ENCODE results near the gene SRP19.
"Not testable (repeated sequence)": the region's sequence is repeated elsewhere in the genome, so short reads cannot be mapped to it uniquely, and the experiment has no call there.

SRP19 gene

DNA sequence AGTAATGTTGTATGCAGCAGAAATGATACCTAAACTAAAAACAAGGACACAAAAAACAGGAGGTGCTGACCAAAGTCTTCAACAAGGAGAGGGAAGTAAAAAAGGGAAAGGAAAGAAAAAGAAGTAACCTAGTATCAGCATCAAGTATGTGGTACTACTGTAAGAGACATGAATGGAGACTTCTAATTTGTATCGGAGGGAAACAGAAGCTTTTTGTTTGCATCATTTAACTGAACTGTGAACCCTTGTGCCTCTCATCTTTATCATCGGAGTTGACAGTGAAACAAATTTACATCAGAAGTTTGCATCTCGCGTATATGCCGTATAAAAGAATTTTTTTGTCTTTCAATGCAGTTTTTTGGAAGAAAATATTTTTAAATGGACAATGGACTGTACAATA lies 6.3 kb downstream of the SRP19 start:
- DNase-seq: no peak

- no peak for DNase-seq
Measured at GRCh38 chr5:112869948-112870347, 8.9 kb downstream of the SRP19 start.

- DNase-seq: no peak
Measured at GRCh38 chr5:112870966-112871365, 9.9 kb downstream of the SRP19 start.

- no peak for DNase-seq
Measured at GRCh38 chr5:112876362-112876761, 15.3 kb downstream of the SRP19 start.

DNA sequence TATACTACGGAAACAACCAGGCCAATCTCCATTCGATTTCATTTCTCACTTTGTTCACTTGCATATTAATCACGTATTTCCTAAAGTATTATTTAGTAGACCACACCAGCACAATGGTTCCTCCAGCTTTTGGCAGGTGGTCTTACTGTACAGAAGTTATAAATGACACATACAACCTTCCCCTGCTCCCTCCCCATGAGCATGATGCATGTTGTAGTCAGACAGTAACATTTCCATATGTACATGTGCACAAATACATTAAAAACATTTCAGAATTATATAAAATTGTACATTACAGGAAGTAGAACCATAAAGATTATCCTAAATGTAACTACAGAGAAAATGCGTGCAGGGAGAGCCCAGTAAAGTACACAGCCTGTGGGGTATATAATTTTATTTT lies 17.0 kb downstream of the SRP19 start:
- no peak for DNase-seq

DNA sequence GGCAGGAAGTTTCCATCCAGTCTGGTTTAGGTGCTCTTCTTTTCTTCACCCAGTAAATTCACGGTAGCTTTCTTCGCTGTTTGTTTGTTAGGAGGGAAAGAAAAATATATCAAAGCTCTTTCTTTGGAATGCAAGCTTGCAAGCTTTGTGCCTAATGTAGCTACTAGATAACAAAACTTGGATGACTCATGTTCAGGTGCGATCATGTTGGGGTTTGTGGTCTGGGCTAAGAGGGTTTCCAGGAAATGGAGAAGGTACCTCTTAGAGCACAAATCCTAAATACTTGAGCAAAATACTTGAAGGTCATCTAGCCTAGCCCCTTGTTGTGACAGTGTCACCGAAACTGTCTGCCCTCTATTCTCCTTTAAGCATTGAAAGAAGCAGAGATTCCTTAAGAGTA lies 17.7 kb downstream of the SRP19 start:
- DNase-seq: no peak

DNA sequence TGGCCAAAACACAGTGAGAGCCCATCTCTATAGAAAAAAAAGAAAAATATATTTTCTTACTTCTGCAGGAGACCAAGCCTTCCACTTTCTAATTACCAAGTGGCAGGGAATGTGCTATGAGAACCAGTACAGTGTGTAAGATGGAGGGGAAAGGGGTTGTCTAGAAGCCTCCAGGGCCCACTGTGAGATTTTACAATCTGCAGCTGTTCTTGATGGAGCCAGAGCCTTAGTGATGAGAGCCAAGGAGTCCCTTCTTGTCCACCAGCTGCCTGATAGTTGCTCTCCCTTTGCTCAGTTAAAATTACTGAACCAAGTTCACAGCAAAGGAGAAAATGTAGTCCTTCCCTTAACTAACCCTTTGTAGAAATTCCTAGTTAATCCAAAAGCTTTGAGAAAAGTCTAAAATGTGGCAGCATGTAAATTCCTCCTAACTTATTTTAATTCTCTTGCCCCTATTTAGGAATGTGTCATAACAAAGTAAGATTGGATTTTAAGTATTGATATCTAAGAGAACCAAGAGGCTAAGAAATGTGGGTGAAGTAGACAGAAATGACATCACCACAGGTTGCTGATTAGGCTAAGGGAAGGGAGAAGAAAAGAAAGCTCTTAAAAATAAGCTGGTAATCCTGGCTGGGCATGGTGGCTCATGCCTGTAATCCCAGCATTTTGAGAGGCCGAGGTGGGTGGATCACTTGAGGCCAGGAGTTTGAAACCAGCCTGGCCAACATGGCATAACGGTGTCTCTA lies 19.3 kb downstream of the SRP19 start:
- no peak for DNase-seq

GRCh38 chr5:112883192-112883591 lies 22.1 kb downstream of the SRP19 start:
- no peak for DNase-seq

- no peak for DNase-seq
Measured at GRCh38 chr5:112885001-112885400, 23.9 kb downstream of the SRP19 start.

GRCh38 chr5:112886975-112887374 lies 25.9 kb downstream of the SRP19 start:
- DNase-seq: no peak

GRCh38 chr5:112892066-112892465 lies 31.0 kb downstream of the SRP19 start:
- not testable (repeated sequence) for DNase-seq

DNA sequence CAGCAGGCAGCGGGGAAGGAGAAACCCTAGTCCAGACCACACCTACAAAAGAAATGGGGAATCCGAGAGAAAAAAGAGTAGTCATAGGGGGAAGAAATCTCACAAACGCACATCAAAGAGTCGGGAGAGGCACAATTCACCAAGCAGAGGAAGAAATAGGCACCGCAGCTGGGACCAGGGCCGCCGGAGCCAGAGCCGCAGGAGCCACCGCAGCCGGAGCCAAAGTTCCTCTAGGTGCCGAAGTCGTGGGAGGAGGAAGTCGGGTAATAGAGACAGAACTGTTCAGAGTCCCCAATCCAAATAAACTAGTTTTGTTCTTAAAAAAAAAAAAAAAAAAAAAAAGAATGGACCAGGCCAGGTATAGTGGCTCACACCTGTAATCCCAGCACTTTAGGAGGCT lies 31.7 kb downstream of the SRP19 start:
- no peak for DNase-seq

GRCh38 chr5:112895682-112896081 lies 34.6 kb downstream of the SRP19 start:
- DNase-seq: no peak

DNA sequence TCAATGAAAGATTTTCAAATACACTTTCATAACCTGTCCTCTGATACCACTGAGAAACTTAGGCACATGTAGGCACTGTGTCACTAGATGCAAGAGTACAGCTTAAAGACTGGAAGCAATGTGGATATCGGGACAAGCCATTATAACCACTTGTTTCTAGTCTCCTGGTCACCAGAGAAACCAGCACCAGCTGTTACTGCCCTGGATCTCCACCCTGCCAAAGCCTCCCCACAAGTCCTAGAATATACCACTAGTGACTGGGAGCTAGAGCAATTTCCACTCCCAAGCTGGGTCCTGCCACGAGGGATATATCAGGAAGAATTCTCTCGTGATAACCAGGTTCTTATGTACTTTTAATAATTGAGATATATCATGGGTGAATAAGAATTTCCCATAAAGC lies 41.5 kb downstream of the SRP19 start:
- DNase-seq: no peak

- DNase-seq: not testable (repeated sequence)
Measured at GRCh38 chr5:112904996-112905395, 43.9 kb downstream of the SRP19 start.

- no peak for DNase-seq
Measured at GRCh38 chr5:112906637-112907036, 45.5 kb downstream of the SRP19 start.

DNA sequence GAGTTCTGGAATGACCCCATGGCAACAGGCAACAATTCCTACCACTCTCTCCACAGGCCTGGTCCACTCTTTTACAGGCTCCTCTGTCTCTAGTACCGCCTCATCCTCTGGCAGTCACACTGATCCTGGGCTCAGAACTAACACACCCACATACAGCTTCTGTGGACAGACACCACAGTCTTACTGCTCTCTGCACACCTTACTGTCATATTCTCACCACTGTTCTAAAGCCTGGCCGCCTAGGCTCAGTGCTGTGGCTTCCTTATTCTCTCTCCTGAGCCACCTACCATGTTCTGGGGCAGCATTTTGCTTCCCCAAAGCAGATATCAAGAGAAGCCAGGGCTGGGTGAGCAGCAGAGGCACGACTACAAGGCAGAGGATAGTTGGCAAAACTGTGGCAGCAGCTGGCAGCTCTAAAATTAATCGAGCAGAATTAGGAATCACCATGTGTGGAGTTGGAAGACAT lies 46.1 kb downstream of the SRP19 start:
- DNase-seq: no peak

DNA sequence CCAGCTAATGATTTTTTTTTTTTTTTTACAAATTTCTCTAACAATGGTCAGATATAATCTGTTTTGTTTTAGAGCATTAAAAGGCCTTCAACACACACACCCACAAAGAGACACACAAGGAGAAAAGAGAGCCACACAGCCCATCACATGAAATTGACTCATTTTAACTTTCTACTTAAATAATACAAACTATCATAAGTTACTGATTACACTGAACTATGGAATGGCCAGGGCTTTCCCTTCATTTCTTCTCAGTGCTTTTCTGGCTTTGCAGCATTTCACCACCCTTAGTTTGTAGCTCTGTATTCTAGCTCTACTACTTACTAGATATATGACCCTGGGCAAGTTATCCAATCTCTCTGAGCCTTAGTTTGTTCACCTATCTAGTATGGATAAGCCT lies 47.8 kb downstream of the SRP19 start:
- no peak for DNase-seq

- DNase-seq: no peak
Measured at GRCh38 chr5:112910529-112910928, 49.4 kb downstream of the SRP19 start.

- DNase-seq: no peak
Measured at GRCh38 chr5:112914584-112914983, 53.5 kb downstream of the SRP19 start.

GRCh38 chr5:112915831-112916230 lies 54.7 kb downstream of the SRP19 start:
- DNase-seq: no peak

DNA sequence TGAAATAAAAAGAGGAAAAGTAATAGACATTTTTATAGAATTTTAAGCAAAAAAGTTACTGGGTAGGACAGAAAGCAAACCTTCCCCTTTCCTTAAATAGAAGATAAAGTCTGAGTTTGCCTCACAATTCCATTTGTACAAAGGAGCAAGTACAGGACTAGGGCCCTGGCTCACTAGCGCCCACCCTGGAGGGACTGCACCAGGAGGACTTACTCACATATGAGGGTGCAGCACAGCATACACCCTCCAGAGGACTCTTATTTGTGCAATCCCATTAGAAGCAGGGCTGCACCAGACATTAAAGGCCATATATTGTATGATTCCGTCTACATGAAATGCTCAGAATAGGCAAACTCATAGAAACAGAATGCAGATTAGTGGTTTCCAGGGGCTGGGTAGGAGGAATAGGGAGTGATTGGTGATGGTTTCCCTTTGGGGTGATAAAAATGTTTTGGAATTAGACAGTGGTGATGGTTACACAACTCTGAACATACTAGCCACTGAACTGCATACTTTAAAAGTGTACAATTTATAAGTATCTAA lies 56.4 kb downstream of the SRP19 start:
- no peak for DNase-seq

DNA sequence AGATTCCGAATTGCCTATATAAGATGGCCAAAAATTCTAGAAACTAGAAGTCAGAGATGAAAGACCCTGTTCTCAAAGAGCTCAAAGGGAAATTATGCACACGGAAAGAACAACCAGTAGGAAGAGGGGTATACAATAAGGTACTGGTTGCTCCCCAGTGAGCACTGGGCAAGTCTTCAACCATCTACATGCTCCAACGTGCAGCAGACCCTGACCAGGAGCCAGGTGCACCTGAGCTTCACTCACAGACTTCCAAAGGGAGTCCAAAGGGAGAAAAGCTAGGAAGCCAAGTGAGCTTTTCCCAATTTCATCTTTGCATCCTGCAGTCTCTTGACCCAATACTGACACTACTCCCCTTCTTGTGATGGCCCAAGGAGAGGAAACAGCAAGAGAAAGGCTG lies 57.0 kb downstream of the SRP19 start:
- no peak for DNase-seq

DNA sequence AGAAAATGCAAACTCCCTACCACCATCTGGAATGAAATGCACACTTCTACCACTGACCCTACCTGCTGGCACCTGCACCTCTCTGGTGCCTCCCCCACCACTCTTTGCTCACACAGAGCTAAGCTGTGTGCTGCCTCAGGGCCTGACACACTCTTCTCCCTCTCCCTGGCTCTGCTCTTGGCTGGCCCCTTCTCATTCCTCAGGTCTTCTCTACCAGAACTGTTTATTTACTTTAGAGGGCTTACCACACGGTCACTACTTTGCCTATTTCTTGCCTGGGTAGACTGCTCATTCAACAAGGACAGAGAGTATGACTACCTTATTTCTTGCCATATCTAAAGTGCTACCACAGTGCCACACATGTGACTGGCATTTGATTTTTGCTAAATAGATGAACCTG lies 57.6 kb downstream of the SRP19 start:
- DNase-seq: no peak

Measured in right kidney (tissue), 1 donor.